Natural killer cell (primary cell): ENCODE measurements around the gene LRRC8E. TPM values are rescaled to one million over a fixed set of nuclear protein-coding genes. Genes with fewer than 3 reads are reported as not detected.

ENCODE experiments used
- ATAC-seq, 3 donors: fragments of 150-1000 bp in 2 of 3; fragments of 200-7000 bp in 1 of 3; cut with Tn5 transposase; 1 replicate in 1 of 3; 2 replicates in 2 of 3; pipeline ENCODE4 v1.10.0; 2021; ENCODE audit warnings: mild to moderate bottlenecking in 2 of 3, moderate library complexity in 2 of 3
- DNase-seq, 2 donors: peaks; one replicate each; pipeline versions ENCODE4 v3.0.0 to v3.0.0-alpha.2; 2013 to 2021; ENCODE audit warnings: mixed read lengths in 1 of 2
- H3K27ac ChIP-seq: one replicate; pipeline ENCODE4 v1.5.1; 2013; ENCODE audit warnings: mild to moderate bottlenecking, low read length
- H3K27me3 ChIP-seq: one replicate; pipeline ENCODE4 v1.6.1; 2013; ENCODE audit warnings: low read length; ENCODE audit not compliant: control insufficient read depth, insufficient read depth
- H3K36me3 ChIP-seq: one replicate; pipeline ENCODE4 v1.6.1; 2013; ENCODE audit warnings: low read length; ENCODE audit not compliant: control insufficient read depth, insufficient read depth
- H3K4me1 ChIP-seq: one replicate; pipeline ENCODE4 v1.6.1; 2013; ENCODE audit warnings: low read length; ENCODE audit not compliant: control insufficient read depth, insufficient read depth
- H3K4me3 ChIP-seq: one replicate; pipeline ENCODE4 v1.5.1; 2013; ENCODE audit warnings: low read length
- H3K9me3 ChIP-seq: one replicate; pipeline ENCODE4 v1.6.1; 2013; ENCODE audit warnings: low read length; ENCODE audit not compliant: control insufficient read depth, insufficient read depth
- H3K27ac Mint-ChIP-seq, 2 donors: one replicate each; pipeline ENCODE4 v1.8.0; 2022; ENCODE audit warnings: mild to moderate bottlenecking in 2 of 2, mixed read lengths in 2 of 2, moderate library complexity in 1 of 2
- H3K27me3 Mint-ChIP-seq, 2 donors: one replicate each; pipeline ENCODE4 v1.8.0; 2022; ENCODE audit warnings: low read depth in 2 of 2, mixed read lengths in 2 of 2
- H3K36me3 Mint-ChIP-seq: one replicate; pipeline ENCODE4 v1.8.0; 2022; ENCODE audit warnings: mixed read lengths
- H3K4me1 Mint-ChIP-seq, 2 donors: one replicate each; pipeline ENCODE4 v1.8.0; 2022; ENCODE audit warnings: mixed read lengths in 2 of 2
- H3K4me3 Mint-ChIP-seq: one replicate; pipeline ENCODE4 v1.8.0; 2022; ENCODE audit warnings: mild to moderate bottlenecking, moderate library complexity, mixed read lengths
- H3K9me3 Mint-ChIP-seq, 2 donors: one replicate each; pipeline ENCODE4 v1.8.0; 2022; ENCODE audit warnings: mixed read lengths in 2 of 2
- CTCF ChIP-seq: fragments of 200-600 bp; IDR thresholded peaks from one replicate; pipeline ENCODE4 v1.8.0; 2022; ENCODE audit warnings: antibody characterized with exemption
- WGBS: methylation state at CpG from one replicate; pipeline ENCODE4 v1.1.7; 2013; ENCODE audit warnings: missing lambda C conversion rate; ENCODE audit not compliant: insufficient coverage; 5-methylcytosine and 5-hydroxymethylcytosine counted together
- intact Hi-C: fragments of 100-400 bp; cut with micrococcal nuclease; formaldehyde crosslinking; loops from one replicate; pipeline ENCODE4 v1.14.2; 2022
- total RNA-seq, 4 donors: library from RNA; stranded (reverse); fragments of 120-200 nt in 1 of 4; gene quantifications; one replicate each; pipeline versions ENCODE4 v1.2.3 to v1.2.4, GENCODE V29; 2013 to 2022

LRRC8E gene
- total RNA-seq, 3 donors from 2014 or later (not counting 1 experiment from before 2014, with no cell fraction given), result not detected

- intact Hi-C loops, result no loop called here
- Histone ChIP-seq H3K4me3 (no peak overlapping the region), H3K27me3 (no peaks in the 10 kb centered on the region), H3K36me3 (peaks cover 62% of the 10 kb centered on the region), H3K27ac (no peak overlapping the region), H3K4me1 (peaks cover 9% of the 10 kb centered on the region), H3K9me3 (no peaks in the 10 kb centered on the region)
- no peak overlapping the region for H3K4me3 Mint-ChIP-seq
- DNase-seq (no peak), ATAC-seq (no peak)
- no peaks in the 10 kb centered on the region for H3K9me3 Mint-ChIP-seq
- no peak overlapping the region for H3K27ac Mint-ChIP-seq
- no peaks in the 10 kb centered on the region for H3K27me3 Mint-ChIP-seq
- no peak for TF ChIP-seq CTCF
- WGBS, result 93% methylated on average over 10 of the region's 10 CpGs
- peaks cover 0 to 8% of the 10 kb centered on the region in 2 donors for H3K4me1 Mint-ChIP-seq
- no peaks in the 10 kb centered on the region for H3K36me3 Mint-ChIP-seq
Measured at GRCh38 chr19:7932930-7933300, 44.6 kb downstream of the LRRC8E start.

DNA sequence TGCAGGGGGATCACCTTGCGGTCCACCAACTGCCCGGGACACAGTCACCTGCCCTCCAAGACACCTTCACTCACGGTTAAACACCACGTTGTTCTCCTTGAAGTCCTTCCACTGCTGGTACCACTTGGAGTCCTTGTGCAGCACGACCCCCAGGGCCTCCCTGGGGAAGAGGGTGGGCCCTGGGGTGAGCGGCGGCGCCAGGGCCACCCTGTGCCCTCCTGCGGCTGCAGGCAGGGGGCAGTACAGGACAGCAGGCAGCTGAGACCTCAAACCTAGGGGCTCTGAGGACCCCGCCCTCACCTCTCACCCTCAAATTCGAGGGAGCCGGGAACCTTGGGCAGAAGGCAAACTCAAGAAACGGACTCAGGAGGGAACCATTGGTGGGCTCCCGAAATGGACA, 45.1 kb downstream of the LRRC8E start:
- Histone ChIP-seq H3K27ac (no peak overlapping the region), H3K9me3 (no peaks in the 10 kb centered on the region), H3K36me3 (peaks cover 64% of the 10 kb centered on the region), H3K4me3 (no peak overlapping the region), H3K4me1 (peaks cover 9% of the 10 kb centered on the region), H3K27me3 (no peaks in the 10 kb centered on the region)
- no peaks in the 10 kb centered on the region for H3K27me3 Mint-ChIP-seq
- peaks cover 0 to 8% of the 10 kb centered on the region in 2 donors for H3K4me1 Mint-ChIP-seq
- H3K27ac Mint-ChIP-seq, result no peak overlapping the region
- 89% methylated on average over 14 of the region's 14 CpGs for WGBS
- intact Hi-C loops, result no loop called here
- H3K36me3 Mint-ChIP-seq, result no peaks in the 10 kb centered on the region
- ATAC-seq (no peak), DNase-seq (peak in 1 of 2 donors; percentile 14)
- no peak for TF ChIP-seq CTCF
- H3K9me3 Mint-ChIP-seq, result no peaks in the 10 kb centered on the region
- no peak overlapping the region for H3K4me3 Mint-ChIP-seq

GRCh38 chr19:7933828-7934725, 45.8 kb downstream of the LRRC8E start:
- DNase-seq (no peak), ATAC-seq (no peak)
- Mint-ChIP-seq H3K4me1 (peaks cover 0 to 11% of the 10 kb centered on the region in 2 donors), H3K27me3 (no peaks in the 10 kb centered on the region), H3K4me3 (no peak overlapping the region), H3K36me3 (no peaks in the 10 kb centered on the region), H3K9me3 (no peaks in the 10 kb centered on the region), H3K27ac (no peak overlapping the region)
- Histone ChIP-seq H3K36me3 (peaks cover 64% of the 10 kb centered on the region), H3K4me1 (peaks cover 9% of the 10 kb centered on the region), H3K9me3 (no peaks in the 10 kb centered on the region), H3K27ac (no peak overlapping the region), H3K4me3 (no peak overlapping the region), H3K27me3 (no peaks in the 10 kb centered on the region)
- WGBS, result 96% methylated on average over 55 of the region's 55 CpGs
- intact Hi-C loops, result no loop called here
- TF ChIP-seq CTCF, result no peak
